Stimulated activated naive CD4-positive, alpha-beta T cell (primary cell): Measurements from ENCODE around the gene MARCHF10.
A peak's percentile ranks its signal among the peaks of the same experiment; 100 is the strongest.
"Not testable (repeated sequence)": the region's sequence is repeated elsewhere in the genome, so short reads cannot be mapped to it uniquely, and the experiment has no call there.

Experiments used
- DNase-seq, 6 experiments: peaks; one replicate each; lab custom pipeline; 2025; lab: John Stamatoyannopoulos, UW

MARCHF10 gene

DNA sequence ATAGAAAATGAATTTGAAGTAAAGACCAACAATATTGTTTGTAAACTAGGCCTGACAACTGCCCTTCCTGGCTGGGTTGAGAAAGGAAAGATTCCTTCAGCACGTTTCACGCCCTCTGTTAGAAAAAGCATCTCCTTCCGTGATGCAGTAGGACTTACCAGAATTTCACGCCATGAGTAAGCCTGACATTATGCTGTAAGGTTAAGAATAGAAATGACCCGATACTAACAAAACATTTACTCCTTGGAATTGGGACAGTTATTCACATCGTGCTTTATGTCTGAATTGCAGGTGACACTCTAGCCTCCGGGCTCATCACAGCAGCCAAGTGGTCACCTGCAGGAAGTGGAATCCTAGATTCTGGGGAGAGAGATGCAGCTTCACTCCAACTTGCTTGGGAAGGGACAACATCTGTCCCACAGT is 17.5 kb downstream of the MARCHF10 start:
- DNase-seq = no peak

DNA sequence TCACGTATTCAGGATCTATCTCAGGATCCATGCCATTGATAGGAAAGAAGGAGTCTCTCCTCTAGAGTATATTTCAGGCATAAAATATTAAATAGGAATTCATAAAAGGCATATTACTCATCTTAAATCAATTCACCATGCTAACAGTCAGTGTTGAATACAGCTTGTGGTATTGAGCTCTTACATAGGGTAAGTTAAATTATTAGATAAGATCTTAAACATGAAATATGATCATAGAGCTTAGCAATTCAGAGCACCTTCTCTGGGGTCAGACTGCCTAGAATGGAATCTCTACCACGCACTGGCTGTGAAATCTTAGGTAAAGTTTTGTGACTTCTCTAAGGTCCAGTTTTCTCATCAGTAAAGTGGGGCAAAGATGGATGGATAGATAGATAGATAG is 20.7 kb downstream of the MARCHF10 start:
- DNase-seq = no peak

DNA sequence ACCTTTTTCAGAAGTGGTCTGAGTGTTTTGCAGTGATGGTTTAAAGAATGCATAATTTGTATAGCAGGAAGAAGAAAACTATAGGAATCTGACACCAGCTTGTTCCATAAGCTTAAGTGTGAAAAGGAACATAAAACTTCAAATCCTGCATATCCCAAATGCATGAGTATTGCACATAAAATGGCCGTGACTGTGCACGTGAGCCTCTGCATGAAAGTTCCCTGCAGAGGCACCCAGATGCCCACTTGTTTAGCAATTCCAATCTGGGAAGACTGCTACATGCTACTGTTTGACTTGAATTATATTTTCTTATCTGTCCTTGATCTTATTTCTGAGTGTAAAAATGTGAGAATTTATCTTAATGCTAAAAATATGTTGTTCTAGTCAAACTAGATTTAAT is 21.5 kb downstream of the MARCHF10 start:
- no peak for DNase-seq

DNA sequence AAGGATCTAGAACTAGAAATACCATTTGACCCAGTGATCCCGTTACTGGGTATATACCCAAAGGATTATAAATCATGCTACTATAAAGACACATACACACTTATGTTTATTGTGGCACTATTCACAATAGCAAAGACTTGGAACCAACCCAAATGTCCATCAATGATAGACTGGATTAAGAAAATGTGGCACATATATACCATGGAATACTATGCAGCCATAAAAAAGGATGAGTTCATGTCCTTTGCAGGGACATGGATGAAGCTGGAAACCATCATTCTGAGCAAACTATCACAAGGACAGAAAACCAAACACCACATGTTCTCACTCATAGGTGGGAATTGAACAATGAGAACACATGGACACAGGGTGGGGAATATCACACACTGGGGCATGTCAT is 22.1 kb downstream of the MARCHF10 start:
- DNase-seq = not testable (repeated sequence)

DNA sequence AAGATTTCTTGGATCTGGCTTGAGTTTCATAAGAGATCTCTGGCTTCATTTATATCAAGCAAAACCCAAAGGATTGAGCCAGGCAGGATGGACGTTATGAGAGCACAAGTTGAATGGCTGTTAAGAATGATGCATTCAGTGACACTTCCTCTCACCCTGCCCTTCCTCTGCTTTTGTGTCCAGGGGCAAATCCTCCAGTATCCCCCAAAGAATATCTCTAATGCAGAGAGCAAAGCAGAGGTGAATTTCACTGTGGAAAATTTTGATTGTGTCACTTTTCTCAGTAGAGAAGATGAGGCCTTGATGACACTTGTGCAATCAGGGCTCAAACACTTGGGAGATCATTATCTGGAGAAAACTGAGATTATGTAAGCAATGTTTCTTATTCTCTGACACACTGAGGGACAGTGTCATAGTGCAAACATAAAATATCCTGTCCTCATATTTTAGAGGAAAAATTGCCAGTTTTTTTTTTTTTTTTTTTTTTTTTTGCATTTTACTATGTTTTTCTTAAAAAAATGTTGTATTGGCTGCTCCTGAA is 25.3 kb downstream of the MARCHF10 start:
- no peak for DNase-seq

DNA sequence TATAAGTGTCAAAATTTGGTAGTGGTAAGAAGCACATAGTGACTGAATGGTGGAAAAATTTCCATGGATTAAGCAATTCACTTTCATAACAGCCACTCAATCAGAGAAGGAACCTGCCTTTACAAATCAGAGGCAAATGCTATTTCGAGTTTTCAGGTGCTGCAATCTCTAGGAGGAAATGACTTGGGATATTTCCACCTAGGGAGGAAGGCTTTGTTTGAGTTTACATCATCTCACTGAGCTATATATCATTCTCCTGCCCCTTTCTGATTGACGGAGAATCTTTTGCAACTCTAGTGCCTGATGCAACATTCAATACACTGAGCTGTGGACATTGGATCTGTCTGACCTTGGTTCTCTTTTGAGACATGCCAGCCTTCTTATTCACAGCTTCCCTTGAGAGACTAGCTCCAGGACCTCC is 26.3 kb downstream of the MARCHF10 start:
- no peak for DNase-seq

DNA sequence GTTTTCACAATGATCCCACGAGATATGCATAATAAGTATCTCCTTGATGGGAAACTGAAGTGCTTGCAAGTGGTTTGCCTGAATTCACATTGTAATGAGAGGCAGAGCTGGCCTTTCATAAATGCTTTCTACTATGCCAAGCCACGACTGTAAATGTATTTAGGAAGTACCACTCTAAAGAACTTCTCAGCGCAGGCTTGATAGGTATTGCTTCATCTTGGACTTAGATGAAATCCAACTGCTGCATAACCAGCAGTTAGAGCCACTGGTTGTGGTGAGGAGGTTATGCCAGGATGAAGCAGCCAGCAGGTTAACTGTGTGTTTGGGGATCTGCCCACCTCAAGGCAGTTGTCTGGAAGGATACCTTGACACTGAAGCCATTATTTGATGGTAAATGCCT is 26.8 kb downstream of the MARCHF10 start:
- DNase-seq = no peak

DNA sequence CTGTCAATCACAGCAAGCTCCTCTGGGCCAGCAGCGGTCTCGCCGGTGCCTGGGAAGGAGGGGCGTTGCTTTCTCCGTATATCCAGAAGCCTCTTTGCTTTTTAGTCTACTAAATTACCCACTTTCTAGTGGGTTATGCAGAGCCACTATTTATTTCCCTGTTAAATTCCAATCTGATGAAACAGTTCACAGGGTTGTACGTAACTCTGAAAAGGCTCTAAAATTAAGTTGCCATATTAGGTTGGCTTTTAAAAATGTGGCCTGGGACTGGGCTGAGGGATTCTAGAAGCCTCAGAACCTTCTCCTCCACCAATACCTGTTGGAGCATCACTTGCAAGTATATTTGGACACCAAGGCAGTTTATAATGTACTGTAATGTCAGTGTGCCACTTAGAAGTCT is 27.2 kb downstream of the MARCHF10 start:
- no peak for DNase-seq

DNA sequence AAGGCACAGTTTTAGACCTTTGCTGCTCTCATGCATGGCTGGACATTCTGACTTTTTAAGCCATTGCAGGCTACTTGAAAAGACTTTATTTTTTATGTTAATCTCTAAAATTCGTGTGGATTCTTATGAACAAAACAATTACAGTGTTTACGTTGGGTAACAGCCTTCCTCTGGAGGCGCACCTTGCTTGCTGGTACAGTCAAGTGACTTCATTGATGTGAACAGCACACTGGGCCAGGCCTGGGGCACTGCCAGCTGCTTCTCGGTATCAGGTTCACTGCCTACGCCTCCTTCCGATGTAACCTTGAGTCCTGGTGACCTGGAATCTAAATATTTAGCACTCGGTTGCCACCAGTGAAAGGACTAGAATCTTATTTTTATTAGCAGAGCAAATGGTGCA is 27.8 kb downstream of the MARCHF10 start:
- DNase-seq = no peak

DNA sequence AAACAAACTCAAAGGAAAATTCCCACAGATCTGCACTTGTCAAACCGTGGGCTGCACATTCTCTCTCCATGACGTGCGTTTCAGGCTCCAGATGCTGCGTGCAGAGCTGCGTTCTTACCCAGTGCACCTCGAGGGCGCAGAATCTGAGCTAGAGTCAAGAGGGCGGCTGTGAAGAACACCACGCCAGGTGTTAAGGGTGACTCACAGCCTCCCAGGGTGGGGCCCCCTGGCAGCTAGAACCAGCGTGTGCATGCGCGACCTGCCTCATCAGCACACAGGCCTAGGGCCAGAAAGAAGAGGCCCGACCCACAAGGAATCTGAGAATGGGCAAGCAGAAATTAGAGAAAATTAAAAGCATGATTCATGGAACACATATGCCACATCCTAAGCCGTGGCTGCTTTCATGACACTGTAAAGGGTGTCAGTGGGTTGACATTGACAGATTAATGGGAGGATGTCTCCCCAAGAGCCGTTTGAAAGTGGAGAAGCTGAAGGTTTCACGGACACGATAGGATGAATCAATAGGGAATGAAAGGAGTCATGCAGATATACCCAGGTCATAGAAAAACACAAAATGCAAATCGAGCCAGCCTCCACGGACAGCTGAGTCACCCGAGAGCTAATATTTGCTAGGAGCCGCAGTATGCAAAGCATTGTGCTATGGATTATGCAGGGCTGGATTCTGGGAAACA is 29.0 kb downstream of the MARCHF10 start:
- DNase-seq = peak in 1 of 6 experiments; percentile 32

DNA sequence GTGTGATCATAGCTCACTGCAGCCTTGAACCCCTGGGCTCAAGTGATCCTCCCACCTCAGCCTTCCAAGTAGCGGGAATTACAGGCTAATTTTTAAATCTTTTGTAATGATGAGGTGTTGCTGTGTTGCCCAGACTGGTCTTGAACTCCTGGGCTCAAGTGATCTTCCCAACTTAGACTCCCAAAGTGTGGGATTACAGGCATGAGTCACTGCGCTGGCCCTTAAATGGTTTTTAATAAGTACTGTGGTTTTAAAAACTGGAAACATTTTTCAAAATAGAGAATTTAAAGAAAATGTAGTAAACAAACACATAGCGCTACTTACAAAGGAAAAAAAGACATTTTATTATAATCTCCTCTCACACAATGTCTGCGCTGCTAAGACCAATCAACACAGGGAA is 32.2 kb downstream of the MARCHF10 start:
- no peak for DNase-seq

DNA sequence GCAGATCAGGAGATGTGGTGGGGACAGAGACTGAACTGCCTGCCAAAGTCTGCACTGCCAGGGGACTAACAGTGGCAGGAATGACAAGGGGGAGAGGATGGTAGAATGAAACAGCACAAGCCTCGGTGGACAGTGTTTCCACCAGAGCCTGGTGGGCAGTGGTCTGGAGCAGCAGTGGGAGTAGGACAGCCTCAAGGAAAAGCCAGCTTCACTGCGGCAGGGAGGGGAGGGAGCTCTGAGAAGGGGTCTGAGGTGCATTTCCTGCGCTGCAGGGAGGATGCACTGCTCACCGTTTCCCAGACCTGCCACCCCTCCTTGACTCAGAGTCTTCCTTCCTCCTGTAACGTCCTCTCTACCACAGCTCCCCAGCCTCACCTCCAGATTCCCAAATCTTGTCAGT is 33.8 kb downstream of the MARCHF10 start:
- DNase-seq = no peak

DNA sequence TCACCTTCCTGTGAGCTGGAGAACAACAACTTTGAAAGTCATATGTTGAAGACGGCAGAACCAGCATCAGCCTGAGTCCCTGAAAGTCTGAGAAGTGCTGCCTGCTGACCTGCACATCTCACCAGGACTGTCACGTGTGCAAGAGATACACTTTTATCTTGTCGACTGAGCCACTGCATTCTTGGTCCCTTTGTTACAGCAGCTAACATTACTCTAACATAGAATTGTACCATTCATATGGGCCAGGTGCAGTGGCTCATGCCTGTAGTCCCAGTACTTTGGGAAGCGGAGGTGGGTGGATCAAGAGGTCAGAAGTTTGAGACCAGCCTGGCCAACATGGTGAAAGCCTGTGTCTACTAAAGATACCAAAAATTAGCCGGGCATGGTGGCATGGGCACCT is 40.1 kb downstream of the MARCHF10 start:
- no peak for DNase-seq

DNA sequence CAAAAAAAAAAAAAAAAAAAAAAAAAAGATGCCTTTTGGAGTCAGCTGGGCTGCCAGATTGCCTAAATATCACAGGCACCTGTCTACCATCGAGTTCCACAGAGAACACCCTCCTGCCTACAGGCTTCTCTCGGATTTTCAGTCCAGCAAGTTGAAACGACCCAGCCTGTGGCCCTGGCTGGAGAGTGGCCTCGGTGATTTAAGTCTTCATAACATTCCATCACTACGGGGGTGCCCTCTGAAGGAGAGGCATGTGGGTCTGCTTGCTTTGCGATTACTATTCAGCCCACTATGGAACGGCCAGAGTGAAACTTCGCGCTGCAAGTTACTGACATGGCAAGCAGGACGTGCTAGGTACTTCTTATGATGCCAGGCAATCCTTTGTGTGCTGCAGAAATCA is 42.8 kb downstream of the MARCHF10 start:
- no peak for DNase-seq

DNA sequence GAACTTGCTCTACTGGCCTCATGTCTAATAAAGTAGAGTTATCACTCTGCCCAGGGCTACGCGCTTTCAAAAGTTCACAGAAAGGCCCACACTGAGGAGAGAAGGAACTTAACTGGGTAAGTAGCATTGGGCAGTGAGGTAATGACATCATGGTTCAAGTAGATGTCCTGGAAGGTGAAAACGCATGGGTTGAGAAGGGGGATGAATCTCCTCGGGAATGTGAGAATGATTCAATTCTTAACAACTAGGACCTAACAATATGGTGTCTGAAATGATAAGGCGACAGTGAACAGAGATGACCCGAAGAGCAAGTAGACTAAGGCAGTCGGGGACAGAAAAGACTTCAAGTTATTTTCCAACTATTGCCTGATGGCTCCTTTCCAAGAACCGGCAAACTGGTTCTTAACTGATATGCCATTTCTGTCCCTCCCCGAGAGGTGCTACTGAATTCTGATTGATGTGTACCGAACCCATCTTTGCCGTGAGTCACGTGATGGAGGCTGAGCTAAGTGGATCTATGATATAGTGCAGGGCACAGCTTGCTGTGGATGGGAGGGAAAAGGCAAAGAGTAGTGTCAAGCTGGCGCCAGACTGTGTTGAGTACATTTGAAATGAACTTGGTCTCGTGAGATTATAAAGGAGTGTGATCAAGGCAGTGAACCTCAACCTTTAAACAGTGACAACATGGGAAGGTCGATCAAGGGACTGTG is 44.1 kb downstream of the MARCHF10 start:
- no peak for DNase-seq

DNA sequence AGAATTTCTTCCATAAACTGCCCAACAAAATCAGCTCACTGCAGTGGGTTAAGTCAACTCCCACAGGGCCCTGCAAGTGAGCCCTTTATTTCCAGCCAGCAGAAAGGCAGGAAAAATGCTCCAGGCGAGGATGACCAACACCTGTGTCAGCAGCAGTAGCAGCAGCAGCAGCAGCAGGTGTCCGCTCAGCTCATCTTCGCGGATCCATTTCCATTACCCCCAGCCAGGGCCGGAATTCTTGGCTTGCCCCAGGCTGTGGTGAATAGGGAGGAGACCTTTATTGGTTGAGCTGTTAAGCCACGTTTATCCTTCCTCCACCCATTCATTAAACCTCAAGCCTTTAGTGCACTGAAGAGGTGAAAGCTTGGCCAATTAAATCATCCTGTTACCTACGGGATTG is 46.2 kb downstream of the MARCHF10 start:
- DNase-seq = no peak

DNA sequence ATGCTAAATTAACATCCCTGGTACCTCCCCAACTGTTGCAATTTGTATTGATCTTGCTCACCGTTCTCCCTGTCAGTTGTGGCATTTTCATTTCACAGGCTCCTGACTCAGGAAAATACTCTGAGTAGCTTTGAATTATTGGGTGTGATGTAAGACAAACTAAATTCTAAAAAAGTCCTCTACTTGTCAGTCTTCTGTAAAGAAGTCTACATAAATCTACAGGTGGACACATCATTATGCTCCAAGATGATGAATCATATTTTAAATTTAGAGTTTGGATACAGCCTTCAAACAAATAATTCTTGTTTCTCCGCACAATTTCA is 47.2 kb downstream of the MARCHF10 start:
- no peak for DNase-seq

DNA sequence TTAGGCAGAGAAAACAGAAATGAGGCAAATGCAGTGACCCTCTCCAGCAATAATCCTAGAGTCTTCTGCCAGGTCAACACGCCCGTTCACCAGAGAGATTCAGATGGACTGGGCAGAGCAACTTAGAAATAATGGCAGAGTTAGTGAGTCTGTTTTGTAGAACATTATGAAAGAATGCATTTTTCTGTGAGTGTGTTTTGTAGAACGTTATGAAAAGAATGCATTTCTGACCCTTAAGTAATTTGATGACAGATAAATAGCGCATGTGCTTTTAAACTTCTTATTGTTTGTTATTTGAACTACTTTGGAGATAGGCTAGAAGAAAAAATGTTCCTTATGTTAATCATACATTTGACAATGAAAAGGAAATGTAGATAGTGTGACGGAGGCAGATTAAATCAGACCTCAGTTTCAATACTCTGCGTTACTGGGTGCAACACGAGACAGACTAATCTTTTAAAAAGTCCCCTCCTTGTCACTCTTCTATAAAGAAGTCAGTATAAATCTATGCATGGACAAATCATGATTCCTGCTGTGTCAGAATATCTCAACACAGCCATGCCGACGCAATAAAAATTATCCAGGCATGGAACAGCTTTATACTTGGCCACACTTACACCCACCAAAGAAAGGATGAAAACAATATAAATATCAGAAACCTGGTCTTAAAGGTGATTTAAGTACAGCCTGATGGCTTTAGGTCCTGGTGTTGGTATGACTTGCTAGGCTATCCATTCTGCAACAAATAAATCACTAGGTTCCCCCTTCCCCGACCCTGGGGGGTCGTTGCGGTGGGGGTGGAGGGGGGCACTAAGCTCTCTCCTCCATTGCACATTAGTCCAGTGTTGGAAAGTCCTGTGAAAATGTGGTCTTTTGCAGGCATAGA is 47.8 kb downstream of the MARCHF10 start:
- DNase-seq = no peak

DNA sequence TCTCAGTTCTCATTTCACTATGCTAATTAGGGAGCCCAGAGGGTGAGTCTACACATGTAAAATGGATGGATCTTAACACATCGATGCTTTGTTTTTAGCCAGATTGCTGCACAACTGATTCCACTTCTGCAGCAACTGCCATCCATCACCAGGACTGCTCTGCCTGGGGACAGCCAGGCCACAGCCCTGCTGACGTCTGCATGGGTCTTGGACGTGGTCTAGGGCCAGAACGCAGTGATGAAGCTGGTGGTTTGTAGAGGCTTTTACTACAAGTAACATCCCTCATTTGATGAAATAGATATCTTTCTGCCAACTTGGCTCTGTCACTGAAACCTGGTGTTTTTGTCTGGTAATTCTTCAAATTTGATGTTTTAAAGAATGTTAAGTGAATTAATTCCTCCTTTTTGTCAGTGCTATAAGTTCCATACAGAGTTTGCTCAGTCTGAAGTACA is 50.6 kb downstream of the MARCHF10 start:
- DNase-seq = no peak

DNA sequence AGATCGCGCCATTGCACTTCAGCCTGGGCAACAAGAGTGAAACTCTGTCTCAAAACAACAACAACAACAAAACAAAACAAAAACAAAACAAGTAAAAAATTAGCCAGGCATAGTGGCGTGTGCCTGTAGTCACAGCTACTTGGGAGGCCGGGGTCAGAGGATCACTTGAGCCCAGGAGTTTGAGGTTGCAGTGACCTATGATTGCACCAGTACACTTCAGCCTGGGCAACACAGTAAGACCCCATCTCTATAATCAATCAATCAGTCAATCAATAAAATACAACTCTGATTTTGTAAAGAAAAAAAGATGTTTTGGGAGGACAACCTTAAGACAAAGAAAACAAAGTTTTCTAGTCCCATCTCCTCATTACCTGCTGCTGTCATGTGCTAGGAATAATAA is 51.9 kb downstream of the MARCHF10 start:
- no peak for DNase-seq

DNA sequence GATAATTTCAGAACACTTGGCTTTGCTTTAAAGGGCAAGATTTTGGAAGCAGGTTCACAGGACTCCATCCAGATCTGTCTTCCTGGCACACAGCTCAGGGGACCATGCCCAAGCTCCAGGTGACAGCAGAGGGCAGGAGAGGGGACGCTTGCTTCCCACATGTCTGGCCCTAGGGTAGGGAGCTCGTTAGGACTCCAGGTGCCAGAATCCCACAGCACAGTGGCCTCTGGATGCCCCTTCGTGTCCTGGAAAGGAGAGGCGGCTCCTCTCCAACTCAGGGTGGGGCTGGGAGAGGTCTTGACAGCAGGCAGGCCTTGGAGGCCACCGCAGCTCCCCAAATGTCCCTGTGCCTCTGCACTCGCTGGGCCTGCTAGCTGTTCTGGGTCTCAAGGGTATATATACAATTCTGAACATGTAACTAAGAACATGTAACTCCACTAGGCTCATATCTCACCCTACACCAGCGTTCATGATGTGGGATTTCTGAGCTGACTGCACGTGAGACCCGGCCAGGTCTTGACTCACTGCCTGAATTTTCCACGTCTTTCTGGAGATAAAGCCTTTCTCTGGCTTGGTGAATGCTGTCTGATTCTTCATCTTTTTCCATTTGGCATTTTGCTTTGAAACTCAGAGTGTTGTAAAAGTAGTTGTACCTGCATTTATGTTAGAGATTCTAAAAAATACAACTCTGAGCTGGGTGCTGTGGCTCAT is 52.8 kb downstream of the MARCHF10 start:
- no peak for DNase-seq

DNA sequence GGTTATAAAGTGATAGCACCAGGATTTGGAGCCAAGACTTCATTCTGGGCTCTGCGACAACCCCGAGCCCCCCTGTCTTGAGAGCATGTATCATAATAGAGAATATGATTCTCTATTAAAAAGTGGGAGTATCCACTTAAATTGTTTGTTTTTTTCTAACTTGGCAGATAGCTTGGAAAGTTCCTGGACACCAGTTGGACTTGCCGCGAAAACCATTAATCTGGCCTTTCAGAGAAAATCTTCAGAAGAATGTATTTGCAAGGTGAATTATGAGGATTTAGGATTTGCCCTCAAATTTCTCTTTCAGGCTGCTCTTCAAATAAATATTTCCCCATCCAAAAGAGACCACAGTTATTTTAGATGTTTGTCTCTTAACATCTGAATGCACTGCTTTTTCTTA is 53.5 kb downstream of the MARCHF10 start:
- DNase-seq = no peak
